Upper lobe of left lung (tissue), 6 donors: ENCODE results near the gene SLC6A19. TPM values are rescaled to one million over a fixed set of nuclear protein-coding genes. Genes with fewer than 3 reads are reported as not detected.
A peak's percentile ranks its signal among the peaks of the same experiment; 100 is the strongest.

ENCODE experiments used
- ATAC-seq, 2 donors: fragments of 200-7000 bp; cut with Tn5 transposase; one replicate each; pipeline ENCODE4 v1.9.1; 2022; ENCODE audit warnings: mild to moderate bottlenecking in 2 of 2, moderate library complexity in 2 of 2; ENCODE audit not compliant: low FRiP score in 2 of 2
- DNase-seq, 2 donors: peaks; one replicate each; pipeline ENCODE4 v3.0.0-alpha.2; 2019 to 2020
- H3K27ac ChIP-seq, 4 donors: fragments of 200-600 bp; sonication (generic); one replicate each; pipeline ENCODE4 v1.5.1; 2016 to 2019
- H3K27me3 ChIP-seq, 4 donors: fragments of 200-600 bp; sonication (generic); one replicate each; pipeline ENCODE4 v1.5.1; 2017 to 2019
- H3K36me3 ChIP-seq, 4 donors: fragments of 200-600 bp; sonication (generic); one replicate each; pipeline ENCODE4 v1.5.1; 2016 to 2019
- H3K4me1 ChIP-seq, 4 donors: fragments of 200-600 bp; sonication (generic); one replicate each; pipeline ENCODE4 v1.5.1; 2018 to 2019
- H3K4me3 ChIP-seq, 4 donors: fragments of 200-600 bp; sonication (generic); one replicate each; pipeline ENCODE4 v1.5.1; 2017 to 2019; ENCODE audit warnings: mild to moderate bottlenecking in 2 of 4, moderate library complexity in 1 of 4
- H3K9me3 ChIP-seq, 4 donors: fragments of 200-600 bp; sonication (generic); one replicate each; pipeline ENCODE4 v1.5.1; 2018 to 2019
- CTCF ChIP-seq, 6 experiments: fragments of 450-650 bp in 4 of 6; fragments of 200-600 bp in 2 of 6; sonication (generic) in 2 of 6; IDR thresholded peaks; one replicate each; pipeline ENCODE4 v1.5.1; 2016 to 2019; ENCODE audit warnings: antibody characterized with exemption in 6 of 6
- EP300 ChIP-seq, 4 donors: sonication (generic); formaldehyde crosslinking; IDR thresholded peaks; one replicate each; pipeline ENCODE4 v1.5.1; 2017; ENCODE audit warnings: antibody characterized with exemption in 4 of 4, control low read depth in 2 of 4
- POLR2A ChIP-seq, 4 donors: fragments of 450-650 bp; IDR thresholded peaks; one replicate each; pipeline ENCODE4 v1.5.1; 2016 to 2017; ENCODE audit warnings: antibody characterized with exemption in 4 of 4, mild to moderate bottlenecking in 2 of 4
- POLR2AphosphoS5 ChIP-seq, 2 donors: sonication (generic); formaldehyde crosslinking; IDR thresholded peaks; one replicate each; pipeline ENCODE4 v1.5.1; 2017; ENCODE audit warnings: antibody characterized with exemption in 2 of 2
- WGBS, 2 donors: methylation state at CpG; one replicate each; pipeline ENCODE4 v1.1.5; 2017 to 2018; 5-methylcytosine and 5-hydroxymethylcytosine counted together
- total RNA-seq, 6 donors: library from RNA; depleted of rRNA in 4 of 6; stranded (reverse); fragments of >200 nt in 4 of 6; gene quantifications; one replicate each; pipeline versions ENCODE4 v1.1.0 to v1.2.1, GENCODE V29; 2016 to 2021
- donor health status: DM: no; HTN: no; CAD: no; lungs with moderate emphysema.
- donor health status: DM: no; HTN: yes; CAD: no; lungs with severe emphysema.

The SLC6A19 gene
- total RNA-seq, 6 donors from 2014 or later = 0.03 to 0.06 TPM; not detected in 4

- 4 to 33% methylated on average over 9 to 23 of the region's 33 CpGs for WGBS, 2 donors
- H3K4me1 ChIP-seq = peaks cover 0 to 9% (median 0%) of the 10 kb centered on the region in 4 donors
- ATAC-seq (no peak), DNase-seq (peak in 1 of 2 donors; percentile 66)
- TF ChIP-seq EP300 (IDR thresholded peaks at IDR 0.05) (no peak), POLR2A (IDR thresholded peaks at IDR 0.05) (no peak), CTCF (IDR thresholded peaks at IDR 0.05) (no peak), POLR2AphosphoS5 (IDR thresholded peaks at IDR 0.05) (no peak)
- H3K4me3 ChIP-seq = no peak overlapping the region
- H3K27ac ChIP-seq = no peak overlapping the region
- H3K9me3 ChIP-seq = no peaks in the 10 kb centered on the region
- H3K36me3 ChIP-seq = no peaks in the 10 kb centered on the region
- peaks cover 0 to 21% (median 5%) of the 10 kb centered on the region in 4 donors for H3K27me3 ChIP-seq
These were observed 42.2 kb downstream of the SLC6A19 start for GRCh38 chr5:1243487-1244130.

GRCh38 chr5:1244255-1244654 is 42.9 kb downstream of the SLC6A19 start:
- ATAC-seq = no peak
- Histone ChIP-seq H3K36me3 (no peaks in the 10 kb centered on the region), H3K4me3 (no peak overlapping the region), H3K9me3 (no peaks in the 10 kb centered on the region), H3K27ac (no peak overlapping the region), H3K27me3 (peaks cover 0 to 21% (median 5%) of the 10 kb centered on the region in 4 donors), H3K4me1 (peaks cover 0 to 9% (median 0%) of the 10 kb centered on the region in 4 donors)
- DNase-seq = peak in 1 of 2 donors; percentile 53
- TF ChIP-seq CTCF (IDR thresholded peaks at IDR 0.05) (no peak), POLR2AphosphoS5 (IDR thresholded peaks at IDR 0.05) (no peak), EP300 (IDR thresholded peaks at IDR 0.05) (no peak), POLR2A (IDR thresholded peaks at IDR 0.05) (no peak)
- 37 to 75% methylated on average over 8 to 21 of the region's 21 CpGs for WGBS, 2 donors

- Histone ChIP-seq H3K9me3 (no peaks in the 10 kb centered on the region), H3K27ac (no peak overlapping the region), H3K27me3 (peaks cover 0 to 21% (median 5%) of the 10 kb centered on the region in 4 donors), H3K4me3 (no peak overlapping the region), H3K4me1 (peaks cover 0 to 9% (median 0%) of the 10 kb centered on the region in 4 donors), H3K36me3 (no peaks in the 10 kb centered on the region)
- ATAC-seq = no peak
- peak in 1 of 2 donors; percentile 60 for DNase-seq
- TF ChIP-seq POLR2AphosphoS5 (IDR thresholded peaks at IDR 0.05) (no peak), POLR2A (IDR thresholded peaks at IDR 0.05) (no peak), CTCF (IDR thresholded peaks at IDR 0.05) (no peak), EP300 (IDR thresholded peaks at IDR 0.05) (no peak)
- 75 to 82% methylated on average over 4 to 9 of the region's 10 CpGs for WGBS, 2 donors
These were observed 43.6 kb downstream of the SLC6A19 start for GRCh38 chr5:1244976-1245375.

GRCh38 chr5:1245905-1246576 is 44.6 kb downstream of the SLC6A19 start:
- no peak for TF ChIP-seq POLR2AphosphoS5 (IDR thresholded peaks at IDR 0.05)
- no peak for TF ChIP-seq POLR2A (IDR thresholded peaks at IDR 0.05)
- no peak for TF ChIP-seq CTCF (IDR thresholded peaks at IDR 0.05)
- TF ChIP-seq EP300 (IDR thresholded peaks at IDR 0.05) = no peak
- WGBS, 2 donors = 15 to 30% methylated on average over 23 to 37 of the region's 58 CpGs
- DNase-seq = peak in 1 of 2 donors; percentile 79
- Histone ChIP-seq H3K27me3 (peaks cover 0 to 21% (median 5%) of the 10 kb centered on the region in 4 donors), H3K27ac (no peak overlapping the region), H3K36me3 (no peaks in the 10 kb centered on the region), H3K4me1 (peaks cover 0 to 9% (median 0%) of the 10 kb centered on the region in 4 donors), H3K4me3 (no peak overlapping the region), H3K9me3 (no peaks in the 10 kb centered on the region)
- no peak for ATAC-seq
